ENCODE measurements around the gene EIF3F. TPM values are rescaled to one million over a fixed set of nuclear protein-coding genes. Genes with fewer than 3 reads are reported as not detected.
"Not testable (repeated sequence)": the region's sequence is repeated elsewhere in the genome, so short reads cannot be mapped to it uniquely, and the experiment has no call there.

Gene EIF3F
- total and polyA plus RNA-seq, 9 of the 15 experiments (the other 6 are each of a cell fraction or from before 2014, with no cell fraction given): 50.1 to 259 (median 135) TPM

DNA sequence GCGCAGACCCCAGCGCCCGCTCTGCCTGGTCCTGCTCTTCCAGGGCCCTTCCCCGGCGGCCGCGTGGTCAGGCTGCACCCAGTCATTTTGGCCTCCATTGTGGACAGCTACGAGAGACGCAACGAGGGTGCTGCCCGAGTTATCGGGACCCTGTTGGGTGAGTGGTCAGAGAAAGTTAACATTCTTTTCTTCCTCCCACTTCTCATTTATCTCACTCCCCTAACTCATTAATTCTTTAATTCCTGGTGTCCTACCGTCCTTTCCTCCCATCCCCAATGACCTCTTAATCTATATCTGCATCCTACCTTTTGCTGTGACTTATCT lies 385 bp downstream of the EIF3F start:
- peak overlapping the region; percentile 53 for H3K4me3 ChIP-seq
- H4K20me1 ChIP-seq (replicated peaks; ENCODE audit: control insufficient read depth, insufficient read depth, low read length); H3K9me3 ChIP-seq (replicated peaks; ENCODE audit: control insufficient read depth, insufficient read depth, low read depth, low read length); H3K9me1 ChIP-seq (ENCODE audit: control insufficient read depth, insufficient read depth, low read length); in situ Hi-C loops (cut with MboI); FAIRE-seq; BruUV-seq (replicated peaks); H3K27me3 ChIP-seq (ENCODE audit: control insufficient read depth in 2 of 2, insufficient read depth in 2 of 2, low read length in 2 of 2); H2AFZ ChIP-seq (ENCODE audit: low read depth, low read length): not testable (repeated sequence)
- peaks cover 39% of the 10 kb centered on the region for H3K79me2 ChIP-seq (ENCODE audit: control insufficient read depth, insufficient read depth, low read length)
- H3K9ac ChIP-seq (ENCODE audit: insufficient read depth in 1 of 2, low read depth in 2 of 2, low read length in 2 of 2): peak overlapping the region; percentile 74 to 90
- WGBS (ENCODE audit: insufficient coverage, low coverage, missing lambda C conversion rate): 0% methylated on average over 2 of the region's 13 CpGs
- TF ChIP-seq, protein P1, sequence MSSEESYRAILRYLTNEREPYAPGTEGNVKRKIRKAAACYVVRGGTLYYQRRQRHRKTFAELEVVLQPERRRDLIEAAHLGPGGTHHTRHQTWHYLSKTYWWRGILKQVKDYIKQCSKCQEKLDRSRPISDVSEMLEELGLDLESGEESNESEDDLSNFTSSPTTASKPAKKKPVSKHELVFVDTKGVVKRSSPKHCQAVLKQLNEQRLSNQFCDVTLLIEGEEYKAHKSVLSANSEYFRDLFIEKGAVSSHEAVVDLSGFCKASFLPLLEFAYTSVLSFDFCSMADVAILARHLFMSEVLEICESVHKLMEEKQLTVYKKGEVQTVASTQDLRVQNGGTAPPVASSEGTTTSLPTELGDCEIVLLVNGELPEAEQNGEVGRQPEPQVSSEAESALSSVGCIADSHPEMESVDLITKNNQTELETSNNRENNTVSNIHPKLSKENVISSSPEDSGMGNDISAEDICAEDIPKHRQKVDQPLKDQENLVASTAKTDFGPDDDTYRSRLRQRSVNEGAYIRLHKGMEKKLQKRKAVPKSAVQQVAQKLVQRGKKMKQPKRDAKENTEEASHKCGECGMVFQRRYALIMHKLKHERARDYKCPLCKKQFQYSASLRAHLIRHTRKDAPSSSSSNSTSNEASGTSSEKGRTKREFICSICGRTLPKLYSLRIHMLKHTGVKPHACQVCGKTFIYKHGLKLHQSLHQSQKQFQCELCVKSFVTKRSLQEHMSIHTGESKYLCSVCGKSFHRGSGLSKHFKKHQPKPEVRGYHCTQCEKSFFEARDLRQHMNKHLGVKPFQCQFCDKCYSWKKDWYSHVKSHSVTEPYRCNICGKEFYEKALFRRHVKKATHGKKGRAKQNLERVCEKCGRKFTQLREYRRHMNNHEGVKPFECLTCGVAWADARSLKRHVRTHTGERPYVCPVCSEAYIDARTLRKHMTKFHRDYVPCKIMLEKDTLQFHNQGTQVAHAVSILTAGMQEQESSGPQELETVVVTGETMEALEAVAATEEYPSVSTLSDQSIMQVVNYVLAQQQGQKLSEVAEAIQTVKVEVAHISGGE (CRISPR knock-in tag; IDR thresholded peaks at IDR 0.05): peak in 1 of 3 experiments; percentile 87; a peak in 1 of 6 replicates
- TF ChIP-seq SAP30 (IDR thresholded peaks at IDR 0.05; ENCODE audit: borderline replicate concordance, insufficient read depth, low read depth, low read length, poor library complexity, severe bottlenecking) (peak; percentile 63), PHF8 (IDR thresholded peaks at IDR 0.05; ENCODE audit: borderline replicate concordance, low read length) (peak; percentile 4; the same call in 1 of the 2 replicates), RBBP5 (IDR thresholded peaks at IDR 0.05; ENCODE audit: borderline replicate concordance, insufficient read depth, low read length, poor library complexity, severe bottlenecking) (peak; percentile 4), RBFOX2 (IDR thresholded peaks at IDR 0.05; ENCODE audit: low read depth, low read length) (peak; percentile 69), SUPT5H (IDR thresholded peaks at IDR 0.05) (0 out of 2 replicates have a peak, but pooled peaks have one; percentile 16), POLR2A (conservative IDR thresholded peaks at IDR 0.05) (peak; percentile 7; the same call in 1 of the 2 replicates)
- peak overlapping the region; percentile 86 for H3K4me2 ChIP-seq (ENCODE audit: insufficient read depth, low read length)
- ATAC-seq (peak; percentile 56), DNase-seq (ENCODE audit: extremely low read depth in 1 of 4, low spot score in 3 of 4) (peak in 2 of 4 experiments; percentile 9 to 12)
- peak overlapping the region; percentile 64 for H3K27ac ChIP-seq (ENCODE audit: extremely low read depth, low read depth, low read length)
- ChIA-PET POLR2A (interaction anchor here (0.8 to 1.0 kb wide), 4 partner anchors 9 to 82 kb away, joined by 3 to 7 read pairs (median 3); no protein-coding TSS in a partner anchor), CTCF (ENCODE audit: low intra/inter-chr PET ratio) (interaction anchor here (0.7 to 1.9 kb wide), 2 partner anchors 95 to 889 kb away, joined by 3 to 8 read pairs; no protein-coding TSS in a partner anchor)
- H3K4me1 ChIP-seq (replicated peaks in 1 of 2; ENCODE audit: control insufficient read depth in 2 of 2, insufficient read depth in 2 of 2, low read length in 2 of 2): peaks cover 0 to 10% of the 10 kb centered on the region in 2 experiments; a peak in 3 of 5 replicates
- intact Hi-C loops (cut with micrococcal nuclease): loop anchor here (1.0 kb wide), 1 partner anchor 95 kb away; no protein-coding TSS in a partner anchor
- peaks cover 43% of the 10 kb centered on the region for H3K36me3 ChIP-seq (ENCODE audit: control insufficient read depth, insufficient read depth, low read length)

Measured in K562 (cell line).